Measurements from ENCODE around the gene CYP4F8. TPM values are rescaled to one million over a fixed set of nuclear protein-coding genes. Genes with fewer than 3 reads are reported as not detected.

The CYP4F8 gene
- total and polyA plus RNA-seq, 5 donors from 2014 or later: not detected

- Histone ChIP-seq H3K36me3 (ENCODE audit: control insufficient read depth, insufficient read depth, low read length) (no peaks in the 10 kb centered on the region), H3K4me1 (ENCODE audit: control insufficient read depth, insufficient read depth, low read length, poor library complexity, severe bottlenecking) (peaks cover 4% of the 10 kb centered on the region), H3K9me3 (ENCODE audit: control insufficient read depth in 2 of 2, low read length in 2 of 2) (no peaks in the 10 kb centered on the region), H3K27ac (ENCODE audit: insufficient read depth, low read length, poor library complexity, severe bottlenecking) (no peak overlapping the region), H3K4me3 (ENCODE audit: low read depth, low read length) (no peak overlapping the region), H3K27me3 (ENCODE audit: control insufficient read depth, insufficient read depth, low read length) (peaks cover 9% of the 10 kb centered on the region)
- DNase-seq (peak in 1 of 3 donors; percentile 3), ATAC-seq (ENCODE audit: low read depth in 2 of 2) (no peak)
- Mint-ChIP-seq H3K27me3 (peaks cover 31% of the 10 kb centered on the region), H3K4me1 (peaks cover 0 to 3% (median 1%) of the 10 kb centered on the region in 4 donors), H3K9me3 (peaks cover 0 to 1% (median 0%) of the 10 kb centered on the region in 7 donors), H3K36me3 (no peaks in the 10 kb centered on the region), H3K4me3 (peak overlapping the region in 1 of 4 donors; percentile 10), H3K27ac (no peak overlapping the region)
Measured at GRCh38 chr19:15631817-15632216, 16.8 kb downstream of the CYP4F8 start.

- Histone ChIP-seq H3K27me3 (ENCODE audit: control insufficient read depth, insufficient read depth, low read length) (peaks cover 9% of the 10 kb centered on the region), H3K27ac (ENCODE audit: insufficient read depth, low read length, poor library complexity, severe bottlenecking) (no peak overlapping the region), H3K4me3 (ENCODE audit: low read depth, low read length) (no peak overlapping the region), H3K36me3 (ENCODE audit: control insufficient read depth, insufficient read depth, low read length) (no peaks in the 10 kb centered on the region), H3K9me3 (ENCODE audit: control insufficient read depth in 2 of 2, low read length in 2 of 2) (no peaks in the 10 kb centered on the region), H3K4me1 (ENCODE audit: control insufficient read depth, insufficient read depth, low read length, poor library complexity, severe bottlenecking) (peaks cover 4% of the 10 kb centered on the region)
- H3K9me3 Mint-ChIP-seq: peaks cover 0 to 2% (median 0%) of the 10 kb centered on the region in 7 donors
- H3K27me3 Mint-ChIP-seq: peaks cover 26% of the 10 kb centered on the region
- ATAC-seq (ENCODE audit: low read depth in 2 of 2) (no peak), DNase-seq (no peak)
- H3K4me3 Mint-ChIP-seq: no peak overlapping the region
- H3K27ac Mint-ChIP-seq: no peak overlapping the region
- H3K4me1 Mint-ChIP-seq: peaks cover 0 to 3% (median 1%) of the 10 kb centered on the region in 4 donors
- H3K36me3 Mint-ChIP-seq: no peaks in the 10 kb centered on the region
Measured at GRCh38 chr19:15633082-15633835, 18.2 kb downstream of the CYP4F8 start.

GRCh38 chr19:15634105-15634504 is 19.1 kb downstream of the CYP4F8 start:
- Histone ChIP-seq H3K4me3 (ENCODE audit: low read depth, low read length) (no peak overlapping the region), H3K36me3 (ENCODE audit: control insufficient read depth, insufficient read depth, low read length) (no peaks in the 10 kb centered on the region), H3K27ac (ENCODE audit: insufficient read depth, low read length, poor library complexity, severe bottlenecking) (no peak overlapping the region), H3K4me1 (ENCODE audit: control insufficient read depth, insufficient read depth, low read length, poor library complexity, severe bottlenecking) (peaks cover 2% of the 10 kb centered on the region), H3K9me3 (ENCODE audit: control insufficient read depth in 2 of 2, low read length in 2 of 2) (no peaks in the 10 kb centered on the region), H3K27me3 (ENCODE audit: control insufficient read depth, insufficient read depth, low read length) (peaks cover 9% of the 10 kb centered on the region)
- ATAC-seq (ENCODE audit: low read depth in 2 of 2) (no peak), DNase-seq (no peak)
- H3K27me3 Mint-ChIP-seq: peaks cover 25% of the 10 kb centered on the region
- H3K4me1 Mint-ChIP-seq: peaks cover 0 to 2% (median under 1%) of the 10 kb centered on the region in 4 donors
- peaks cover 0 to 2% (median 0%) of the 10 kb centered on the region in 7 donors for H3K9me3 Mint-ChIP-seq
- no peak overlapping the region for H3K4me3 Mint-ChIP-seq
- no peak overlapping the region for H3K27ac Mint-ChIP-seq
- H3K36me3 Mint-ChIP-seq: no peaks in the 10 kb centered on the region

- no peak overlapping the region for H3K27ac ChIP-seq (ENCODE audit: insufficient read depth, low read length, poor library complexity, severe bottlenecking)
- ATAC-seq (ENCODE audit: low read depth in 2 of 2) (no peak), DNase-seq (no peak)
- H3K27me3 ChIP-seq (ENCODE audit: control insufficient read depth, insufficient read depth, low read length): peaks cover 9% of the 10 kb centered on the region
- peaks cover 0 to 2% (median 0%) of the 10 kb centered on the region in 4 donors for H3K4me1 Mint-ChIP-seq
- H3K4me1 ChIP-seq (ENCODE audit: control insufficient read depth, insufficient read depth, low read length, poor library complexity, severe bottlenecking): no peaks in the 10 kb centered on the region
- peaks cover 0 to 2% (median 0%) of the 10 kb centered on the region in 7 donors for H3K9me3 Mint-ChIP-seq
- H3K36me3 Mint-ChIP-seq: no peaks in the 10 kb centered on the region
- no peaks in the 10 kb centered on the region for H3K9me3 ChIP-seq (ENCODE audit: control insufficient read depth in 2 of 2, low read length in 2 of 2)
- no peaks in the 10 kb centered on the region for H3K36me3 ChIP-seq (ENCODE audit: control insufficient read depth, insufficient read depth, low read length)
- peaks cover 20% of the 10 kb centered on the region for H3K27me3 Mint-ChIP-seq
- H3K4me3 ChIP-seq (ENCODE audit: low read depth, low read length): no peak overlapping the region
- no peak overlapping the region for H3K27ac Mint-ChIP-seq
- peak overlapping the region in 1 of 4 donors; percentile 40 for H3K4me3 Mint-ChIP-seq
Measured at GRCh38 chr19:15635016-15635805, 20.2 kb downstream of the CYP4F8 start.

GRCh38 chr19:15636026-15636425 is 21.0 kb downstream of the CYP4F8 start:
- Histone ChIP-seq H3K4me1 (ENCODE audit: control insufficient read depth, insufficient read depth, low read length, poor library complexity, severe bottlenecking) (no peaks in the 10 kb centered on the region), H3K27ac (ENCODE audit: insufficient read depth, low read length, poor library complexity, severe bottlenecking) (no peak overlapping the region), H3K4me3 (ENCODE audit: low read depth, low read length) (no peak overlapping the region), H3K36me3 (ENCODE audit: control insufficient read depth, insufficient read depth, low read length) (no peaks in the 10 kb centered on the region), H3K27me3 (ENCODE audit: control insufficient read depth, insufficient read depth, low read length) (peaks cover 9% of the 10 kb centered on the region), H3K9me3 (ENCODE audit: control insufficient read depth in 2 of 2, low read length in 2 of 2) (no peaks in the 10 kb centered on the region)
- Mint-ChIP-seq H3K4me3 (no peak overlapping the region), H3K36me3 (no peaks in the 10 kb centered on the region), H3K9me3 (peaks cover 0 to 2% (median 0%) of the 10 kb centered on the region in 7 donors), H3K4me1 (peaks cover 0 to 2% (median 0%) of the 10 kb centered on the region in 4 donors), H3K27ac (no peak overlapping the region), H3K27me3 (peaks cover 20% of the 10 kb centered on the region)
- ATAC-seq (ENCODE audit: low read depth in 2 of 2) (no peak), DNase-seq (no peak)

GRCh38 chr19:15639596-15639995 is 24.6 kb downstream of the CYP4F8 start:
- no peak overlapping the region for H3K4me3 ChIP-seq (ENCODE audit: low read depth, low read length)
- DNase-seq: no peak
- H3K36me3 ChIP-seq (ENCODE audit: control insufficient read depth, insufficient read depth, low read length): no peaks in the 10 kb centered on the region
- Mint-ChIP-seq H3K4me1 (no peaks in the 10 kb centered on the region), H3K9me3 (peaks cover 0 to 5% (median 0%) of the 10 kb centered on the region in 7 donors), H3K27me3 (peaks cover 10% of the 10 kb centered on the region), H3K4me3 (no peak overlapping the region), H3K27ac (peak overlapping the region in 1 of 3 donors; percentile 27), H3K36me3 (no peaks in the 10 kb centered on the region)
- no peak for ATAC-seq (ENCODE audit: low read depth in 2 of 2)
- H3K27ac ChIP-seq (ENCODE audit: insufficient read depth, low read length, poor library complexity, severe bottlenecking): no peak overlapping the region
- H3K9me3 ChIP-seq (ENCODE audit: control insufficient read depth in 2 of 2, low read length in 2 of 2): no peaks in the 10 kb centered on the region
- H3K27me3 ChIP-seq (ENCODE audit: control insufficient read depth, insufficient read depth, low read length): peaks cover 7% of the 10 kb centered on the region
- H3K4me1 ChIP-seq (ENCODE audit: control insufficient read depth, insufficient read depth, low read length, poor library complexity, severe bottlenecking): no peaks in the 10 kb centered on the region

GRCh38 chr19:15640294-15640903 is 25.4 kb downstream of the CYP4F8 start, which contains the start of gene CYP4F3:
TSS of gene CYP4F3 (plus strand) at chr19:15640897. CDS start at chr19:15641416, 519 bp downstream.
- Histone ChIP-seq H3K36me3 (ENCODE audit: control insufficient read depth, insufficient read depth, low read length) (no peaks in the 10 kb centered on the region), H3K4me3 (ENCODE audit: low read depth, low read length) (no peak within 1 kb of the TSS), H3K27ac (ENCODE audit: insufficient read depth, low read length, poor library complexity, severe bottlenecking) (no peak within 1 kb of the TSS), H3K9me3 (ENCODE audit: control insufficient read depth in 2 of 2, low read length in 2 of 2) (no peaks in the 10 kb centered on the region), H3K4me1 (ENCODE audit: control insufficient read depth, insufficient read depth, low read length, poor library complexity, severe bottlenecking) (no peaks in the 10 kb centered on the region), H3K27me3 (ENCODE audit: control insufficient read depth, insufficient read depth, low read length) (peaks cover 7% of the 10 kb centered on the region)
- Mint-ChIP-seq H3K4me1 (no peaks in the 10 kb centered on the region), H3K4me3 (no peak within 1 kb of the TSS), H3K27me3 (peaks cover 4% of the 10 kb centered on the region), H3K27ac (peak within 1 kb of the TSS in 1 of 3 donors; percentile 33), H3K9me3 (peaks cover 0 to 5% (median 0%) of the 10 kb centered on the region in 7 donors), H3K36me3 (no peaks in the 10 kb centered on the region)
- ATAC-seq (ENCODE audit: low read depth in 2 of 2) (no peak), DNase-seq (no peak)

All from CD4-positive, CD25-positive, alpha-beta regulatory T cell (primary cell).